IgD-negative memory B cell (primary cell): ENCODE data around the gene SNX30. TPM values are rescaled to one million over a fixed set of nuclear protein-coding genes. Genes with fewer than 3 reads are reported as not detected.
A peak's percentile ranks its signal among the peaks of the same experiment; 100 is the strongest.

ENCODE experiments used
- H3K27ac Mint-ChIP-seq, 3 donors: one replicate each; pipeline ENCODE4 v1.8.0; 2020 to 2022; ENCODE audit warnings: mild to moderate bottlenecking in 3 of 3, mixed read lengths in 3 of 3, moderate library complexity in 1 of 3
- H3K27me3 Mint-ChIP-seq: one replicate; pipeline ENCODE4 v1.8.0; 2021; ENCODE audit warnings: mixed read lengths
- H3K36me3 Mint-ChIP-seq: one replicate; pipeline ENCODE4 v1.8.0; 2020; ENCODE audit warnings: mild to moderate bottlenecking, mixed read lengths
- H3K4me1 Mint-ChIP-seq, 3 donors: one replicate each; pipeline ENCODE4 v1.8.0; 2020 to 2022; ENCODE audit warnings: mixed read lengths in 3 of 3, mild to moderate bottlenecking in 1 of 3
- H3K4me3 Mint-ChIP-seq, 4 donors: one replicate each; pipeline ENCODE4 v1.8.0; 2020 to 2022; ENCODE audit warnings: mild to moderate bottlenecking in 4 of 4, mixed read lengths in 4 of 4, moderate library complexity in 3 of 4
- H3K9me3 Mint-ChIP-seq, 3 donors: one replicate each; pipeline ENCODE4 v1.8.0; 2020 to 2021; ENCODE audit warnings: mixed read lengths in 3 of 3, mild to moderate bottlenecking in 1 of 3
- polyA plus RNA-seq: library from polyadenylated mRNA; unstranded; fragments of 300-500 nt; fragmentation: Illumina TruSeq; gene quantifications from one replicate; pipeline ENCODE4 v1.2.3, GENCODE V29; 2021

SNX30 gene
- polyA plus RNA-seq, 1 donor from 2014 or later: 1.4 TPM

DNA sequence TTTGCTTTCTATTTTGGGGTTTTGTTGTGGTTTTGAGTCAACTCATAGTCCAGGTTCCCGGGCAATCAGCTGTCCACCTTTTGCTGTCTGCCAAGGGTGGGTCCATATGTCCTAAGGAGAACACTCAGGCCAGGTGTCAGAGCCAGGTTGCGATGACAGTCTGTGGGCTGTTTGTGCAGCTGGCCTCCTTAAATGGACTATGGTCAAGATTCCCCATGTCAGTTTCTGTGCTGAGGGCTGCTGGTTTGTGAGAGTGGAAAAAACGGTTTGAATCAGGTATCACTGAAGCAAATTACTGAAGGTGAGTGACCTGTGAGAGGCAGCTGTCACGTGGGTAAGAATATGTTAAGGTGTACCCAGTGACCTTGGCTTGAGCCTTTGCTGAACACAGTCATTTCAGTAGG, 33.0 kb downstream of the SNX30 start:
- no peak overlapping the region for H3K27ac Mint-ChIP-seq
- H3K4me1 Mint-ChIP-seq: peaks cover 12 to 18% (median 18%) of the 10 kb centered on the region in 3 donors
- no peaks in the 10 kb centered on the region for H3K27me3 Mint-ChIP-seq

DNA sequence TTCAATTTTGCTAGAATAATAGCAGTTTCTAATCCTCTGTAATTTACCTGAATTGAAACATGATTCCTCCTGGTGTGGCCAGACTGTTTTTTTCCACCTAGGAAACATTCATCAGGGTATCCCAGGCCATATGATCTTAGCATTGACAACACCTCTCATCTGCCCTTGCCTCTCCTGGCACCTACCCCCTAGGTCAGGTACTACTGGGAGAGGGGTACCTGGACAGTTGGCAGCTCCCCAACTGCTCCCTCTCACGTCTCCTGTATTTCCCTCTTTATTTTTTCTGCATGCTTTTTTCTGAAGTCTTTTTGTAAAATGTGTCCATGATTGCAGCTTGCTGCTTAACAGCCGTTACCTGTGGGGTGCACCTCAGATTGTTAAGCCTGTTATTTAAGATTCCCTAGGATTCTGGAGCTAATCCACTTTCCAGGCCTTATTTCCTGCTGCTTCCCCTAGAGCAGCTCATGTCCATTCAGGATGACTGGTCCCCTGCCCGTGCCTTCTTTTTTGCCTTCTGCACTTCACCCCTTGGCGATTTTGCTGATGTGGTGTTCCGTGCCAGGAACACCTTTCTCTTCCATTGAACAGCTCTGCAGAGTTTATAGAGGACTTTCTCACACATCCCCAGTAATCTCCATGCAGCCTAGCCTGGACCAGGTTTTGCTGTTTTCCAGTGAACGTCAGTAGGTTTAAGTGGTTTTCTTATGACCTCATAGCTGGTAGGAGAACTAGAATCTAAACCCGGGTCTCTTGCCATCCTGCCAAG, 33.6 kb downstream of the SNX30 start:
- peaks cover 2% of the 10 kb centered on the region for H3K36me3 Mint-ChIP-seq
- no peak overlapping the region for H3K4me3 Mint-ChIP-seq
- H3K27me3 Mint-ChIP-seq: no peaks in the 10 kb centered on the region
- H3K27ac Mint-ChIP-seq: no peak overlapping the region
- H3K9me3 Mint-ChIP-seq: peaks cover 0 to 2% (median 0%) of the 10 kb centered on the region in 3 donors
- peaks cover 12 to 18% (median 18%) of the 10 kb centered on the region in 3 donors for H3K4me1 Mint-ChIP-seq

More for the DNA sequence above, 33.0 kb downstream of the SNX30 start:
- H3K36me3 Mint-ChIP-seq: peaks cover 2% of the 10 kb centered on the region
- peaks cover 0 to 2% (median 0%) of the 10 kb centered on the region in 3 donors for H3K9me3 Mint-ChIP-seq
- no peak overlapping the region for H3K4me3 Mint-ChIP-seq

DNA sequence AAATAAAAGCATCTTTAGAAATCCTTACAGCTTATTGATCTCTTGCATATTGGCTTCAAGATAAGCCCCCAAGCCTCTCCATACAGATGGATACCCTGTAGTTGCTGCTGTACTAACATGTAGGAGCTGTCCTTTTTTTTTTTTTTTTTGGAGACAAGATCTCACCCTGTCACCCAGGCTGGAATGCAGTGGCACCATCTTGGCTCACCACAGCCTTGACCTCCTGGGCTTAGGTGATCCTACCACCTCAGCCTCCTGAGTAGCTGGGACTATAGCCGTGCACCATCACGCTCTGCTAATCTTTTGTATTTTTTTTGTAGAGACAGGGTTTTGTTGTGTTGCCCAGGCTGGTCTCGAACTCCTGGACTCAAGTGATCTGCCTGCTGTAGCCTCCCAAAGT, 35.4 kb downstream of the SNX30 start:
- no peak overlapping the region for H3K4me3 Mint-ChIP-seq
- no peak overlapping the region for H3K27ac Mint-ChIP-seq
- peaks cover 0 to 2% (median 0%) of the 10 kb centered on the region in 3 donors for H3K9me3 Mint-ChIP-seq
- peaks cover 2% of the 10 kb centered on the region for H3K36me3 Mint-ChIP-seq
- peaks cover 17 to 18% (median 17%) of the 10 kb centered on the region in 3 donors for H3K4me1 Mint-ChIP-seq
- no peaks in the 10 kb centered on the region for H3K27me3 Mint-ChIP-seq

- Mint-ChIP-seq H3K27me3 (no peaks in the 10 kb centered on the region), H3K9me3 (peaks cover 0 to 2% (median 0%) of the 10 kb centered on the region in 3 donors), H3K4me3 (peak overlapping the region in 3 of 4 donors; percentile 15 to 63 (median 28)), H3K36me3 (peaks cover 2% of the 10 kb centered on the region), H3K4me1 (peaks cover 17 to 18% (median 17%) of the 10 kb centered on the region in 3 donors), H3K27ac (no peak overlapping the region)
Measured at GRCh38 chr9:112786829-112787520, 36.4 kb downstream of the SNX30 start.

- peaks cover 0 to 2% (median 0%) of the 10 kb centered on the region in 3 donors for H3K9me3 Mint-ChIP-seq
- peaks cover 17 to 18% (median 17%) of the 10 kb centered on the region in 3 donors for H3K4me1 Mint-ChIP-seq
- H3K36me3 Mint-ChIP-seq: peaks cover 2% of the 10 kb centered on the region
- H3K27me3 Mint-ChIP-seq: no peaks in the 10 kb centered on the region
- peak overlapping the region in 2 of 4 donors; percentile 3 to 78 for H3K4me3 Mint-ChIP-seq
- H3K27ac Mint-ChIP-seq: no peak overlapping the region
Measured at GRCh38 chr9:112787978-112788377, 37.4 kb downstream of the SNX30 start.

- peaks cover 16 to 18% (median 17%) of the 10 kb centered on the region in 3 donors for H3K4me1 Mint-ChIP-seq
- H3K4me3 Mint-ChIP-seq: no peak overlapping the region
- no peaks in the 10 kb centered on the region for H3K27me3 Mint-ChIP-seq
- H3K27ac Mint-ChIP-seq: no peak overlapping the region
- H3K36me3 Mint-ChIP-seq: peaks cover 2% of the 10 kb centered on the region
- H3K9me3 Mint-ChIP-seq: peaks cover 0 to 2% (median 0%) of the 10 kb centered on the region in 3 donors
Measured at GRCh38 chr9:112789473-112789872, 38.9 kb downstream of the SNX30 start.

DNA sequence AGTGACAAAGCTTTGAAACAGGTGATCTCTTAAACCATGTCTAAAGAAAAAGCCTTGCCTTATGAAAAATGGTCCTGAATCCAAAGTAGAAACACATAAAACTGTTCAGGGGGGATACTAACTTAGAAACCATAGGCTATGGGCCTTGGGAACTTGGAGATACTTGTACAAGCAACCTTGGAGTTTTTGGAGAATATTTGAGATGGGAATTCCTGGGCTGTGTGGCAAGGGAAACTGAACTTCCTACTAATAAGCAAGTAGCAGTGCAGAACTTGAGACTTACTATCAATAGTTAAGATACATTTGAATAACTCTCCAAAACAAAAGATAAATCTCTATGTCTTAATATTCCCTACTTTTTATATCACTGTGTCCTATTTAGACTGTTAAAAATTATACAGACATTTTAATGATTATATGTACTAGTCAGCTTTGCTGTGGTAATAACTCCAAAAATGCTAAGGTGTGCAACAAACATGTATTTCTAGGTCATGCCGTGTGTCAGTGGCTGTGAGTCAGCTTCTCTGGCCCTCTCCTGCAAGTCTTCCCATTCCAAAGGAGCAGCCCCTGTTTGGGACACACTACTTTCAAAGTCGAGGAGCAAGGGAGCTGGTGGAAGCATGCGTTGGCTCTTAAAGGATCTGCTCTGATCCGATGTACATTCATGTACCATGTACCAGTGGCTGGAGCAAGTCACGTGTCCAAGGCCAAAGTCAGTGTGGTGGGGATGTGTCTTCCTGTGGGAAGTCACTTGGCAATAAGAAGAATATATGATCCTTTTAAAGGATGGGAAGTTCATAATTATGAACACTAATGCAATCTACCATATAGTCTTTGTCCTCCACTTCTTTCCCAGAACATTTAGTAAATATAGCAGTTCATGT, 39.6 kb downstream of the SNX30 start:
- Mint-ChIP-seq H3K27me3 (no peaks in the 10 kb centered on the region), H3K36me3 (peaks cover 2% of the 10 kb centered on the region), H3K4me3 (no peak overlapping the region), H3K27ac (peak overlapping the region in 1 of 3 donors; percentile 35), H3K4me1 (peaks cover 16 to 17% (median 16%) of the 10 kb centered on the region in 3 donors), H3K9me3 (peaks cover 0 to 2% (median 0%) of the 10 kb centered on the region in 3 donors)

GRCh38 chr9:112792670-112793069, 42.1 kb downstream of the SNX30 start:
- Mint-ChIP-seq H3K36me3 (no peaks in the 10 kb centered on the region), H3K27ac (no peak overlapping the region), H3K27me3 (no peaks in the 10 kb centered on the region), H3K4me3 (no peak overlapping the region), H3K4me1 (peaks cover 3 to 6% (median 5%) of the 10 kb centered on the region in 3 donors), H3K9me3 (no peaks in the 10 kb centered on the region)

DNA sequence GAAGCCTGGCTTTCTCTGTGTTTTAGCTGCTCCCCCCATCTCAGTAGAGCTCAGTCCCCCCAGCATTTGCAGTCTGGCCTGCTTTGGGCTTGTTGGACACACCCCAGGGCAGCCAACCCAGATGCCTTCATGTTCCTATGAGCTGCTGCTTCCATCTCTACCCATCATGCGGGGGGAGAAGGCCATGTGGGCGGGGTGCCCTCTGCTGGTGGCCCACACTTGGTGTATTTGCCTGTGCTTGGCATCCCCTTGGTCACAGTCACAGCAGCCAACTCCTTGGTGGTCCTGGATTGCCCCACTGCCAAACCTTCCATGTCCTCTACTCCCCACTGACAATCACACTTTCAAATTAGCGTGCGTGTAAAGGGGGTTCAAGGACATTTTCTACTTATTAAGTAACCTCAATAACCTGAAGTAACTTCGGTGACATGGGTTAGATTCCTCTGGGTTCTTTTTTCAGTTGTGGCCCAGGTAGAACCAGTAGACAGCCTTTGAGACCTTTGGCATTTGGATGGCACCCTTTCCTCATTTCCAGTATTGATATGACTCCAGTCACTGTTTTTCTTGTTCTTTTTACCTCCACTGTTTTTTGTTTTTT, 42.8 kb downstream of the SNX30 start:
- Mint-ChIP-seq H3K4me3 (no peak overlapping the region), H3K27me3 (no peaks in the 10 kb centered on the region), H3K36me3 (no peaks in the 10 kb centered on the region), H3K9me3 (no peaks in the 10 kb centered on the region), H3K4me1 (peaks cover 2 to 5% (median 2%) of the 10 kb centered on the region in 3 donors), H3K27ac (no peak overlapping the region)

DNA sequence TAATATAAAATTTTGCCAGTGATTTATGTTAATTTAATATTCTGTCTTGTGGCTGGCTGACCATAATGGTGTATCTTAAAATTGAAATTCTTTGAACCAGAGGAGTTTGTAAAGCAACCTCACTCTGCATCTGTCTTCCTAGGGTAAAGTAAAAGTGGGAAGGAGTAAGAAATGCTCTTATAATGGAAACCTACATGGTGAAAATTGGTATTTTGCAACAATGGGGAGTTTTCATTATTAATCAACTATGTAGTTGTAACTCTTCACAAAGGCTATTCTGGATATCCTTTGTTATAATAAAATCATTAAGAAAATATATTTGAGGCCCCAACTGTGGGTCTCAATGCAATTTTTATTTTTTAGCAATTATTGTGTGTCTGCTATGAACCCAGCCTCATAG, 44.2 kb downstream of the SNX30 start:
- H3K4me1 Mint-ChIP-seq: peaks cover 0 to under 1% (median 0%) of the 10 kb centered on the region in 3 donors
- no peaks in the 10 kb centered on the region for H3K9me3 Mint-ChIP-seq
- H3K4me3 Mint-ChIP-seq: no peak overlapping the region
- H3K27me3 Mint-ChIP-seq: no peaks in the 10 kb centered on the region
- no peaks in the 10 kb centered on the region for H3K36me3 Mint-ChIP-seq
- H3K27ac Mint-ChIP-seq: no peak overlapping the region

- H3K4me3 Mint-ChIP-seq: no peak overlapping the region
- no peaks in the 10 kb centered on the region for H3K4me1 Mint-ChIP-seq
- H3K27ac Mint-ChIP-seq: no peak overlapping the region
- H3K36me3 Mint-ChIP-seq: no peaks in the 10 kb centered on the region
- no peaks in the 10 kb centered on the region for H3K9me3 Mint-ChIP-seq
- no peaks in the 10 kb centered on the region for H3K27me3 Mint-ChIP-seq
Measured at GRCh38 chr9:112795921-112796320, 45.4 kb downstream of the SNX30 start.

- Mint-ChIP-seq H3K4me1 (no peaks in the 10 kb centered on the region), H3K36me3 (no peaks in the 10 kb centered on the region), H3K27ac (no peak overlapping the region), H3K27me3 (no peaks in the 10 kb centered on the region), H3K4me3 (no peak overlapping the region), H3K9me3 (no peaks in the 10 kb centered on the region)
Measured at GRCh38 chr9:112796485-112796884, 45.9 kb downstream of the SNX30 start.

- H3K9me3 Mint-ChIP-seq: peaks cover 0 to under 1% (median 0%) of the 10 kb centered on the region in 3 donors
- H3K4me1 Mint-ChIP-seq: peaks cover 5 to 13% (median 7%) of the 10 kb centered on the region in 3 donors
- H3K27me3 Mint-ChIP-seq: peaks cover 12% of the 10 kb centered on the region
- no peak overlapping the region for H3K4me3 Mint-ChIP-seq
- H3K27ac Mint-ChIP-seq: no peak overlapping the region
- H3K36me3 Mint-ChIP-seq: peaks cover 6% of the 10 kb centered on the region
Measured at GRCh38 chr9:112809351-112809848, 58.8 kb downstream of the SNX30 start.

DNA sequence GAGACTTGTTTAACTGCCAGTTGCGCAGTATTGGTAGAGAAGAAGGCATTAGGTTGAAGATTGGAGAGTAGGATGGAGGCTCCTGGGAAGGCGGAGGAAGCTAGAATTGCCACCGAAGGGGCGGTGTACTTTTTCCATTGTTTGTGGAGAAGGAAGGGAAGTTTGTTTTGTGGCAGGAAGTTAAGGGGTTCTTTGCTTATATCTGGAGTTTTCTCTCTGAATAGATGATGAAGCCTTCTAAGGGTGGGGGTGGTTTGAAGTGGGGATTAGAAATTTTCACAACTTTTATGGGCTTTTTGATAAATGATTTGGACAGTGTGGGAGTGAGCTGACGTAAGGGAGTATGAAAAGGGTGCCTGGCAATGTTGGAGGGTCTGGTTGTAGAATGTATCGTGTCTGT, 59.3 kb downstream of the SNX30 start:
- no peak overlapping the region for H3K27ac Mint-ChIP-seq
- peaks cover 12% of the 10 kb centered on the region for H3K27me3 Mint-ChIP-seq
- peaks cover 5 to 10% (median 6%) of the 10 kb centered on the region in 3 donors for H3K4me1 Mint-ChIP-seq
- H3K36me3 Mint-ChIP-seq: peaks cover 3% of the 10 kb centered on the region
- H3K9me3 Mint-ChIP-seq: no peaks in the 10 kb centered on the region
- no peak overlapping the region for H3K4me3 Mint-ChIP-seq
